ENCODE data around the gene KCNAB2.

Gene KCNAB2

GRCh38 chr1:6098303-6099215, 52.9 kb downstream of the KCNAB2 start:
- Histone ChIP-seq H3K9me3 (ENCODE audit: low read length) (no peaks in the 10 kb centered on the region), H3K79me2 (ENCODE audit: insufficient read depth, low read length) (no peaks in the 10 kb centered on the region), H3K4me2 (ENCODE audit: low read length) (no peak overlapping the region), H3K4me3 (ENCODE audit: low read depth, low read length, poor library complexity, severe bottlenecking) (no peak overlapping the region), H4K20me1 (ENCODE audit: insufficient read depth, low read length) (no peaks in the 10 kb centered on the region), H3K27me3 (ENCODE audit: insufficient read depth, low read length) (0 out of 2 replicates have a peak, but pooled peaks cover 3% of the 10 kb centered on the region), H3K4me1 (ENCODE audit: insufficient read depth, low read length, severe bottlenecking) (no peaks in the 10 kb centered on the region), H2AFZ (ENCODE audit: low read length) (no peak overlapping the region), H3K36me3 (ENCODE audit: insufficient read depth, low read length) (peaks cover 29% of the 10 kb centered on the region; the same call in 1 of the 2 replicates), H3K9ac (ENCODE audit: low read length) (no peak overlapping the region), H3K9me2 (ENCODE audit: low read depth, low read length) (no peaks in the 10 kb centered on the region), H3K27ac (ENCODE audit: low read depth, low read length, poor library complexity, severe bottlenecking) (no peak overlapping the region), H3F3A (ENCODE audit: insufficient read depth, low read length) (no peaks in the 10 kb centered on the region)
- TF ChIP-seq, protein P1, sequence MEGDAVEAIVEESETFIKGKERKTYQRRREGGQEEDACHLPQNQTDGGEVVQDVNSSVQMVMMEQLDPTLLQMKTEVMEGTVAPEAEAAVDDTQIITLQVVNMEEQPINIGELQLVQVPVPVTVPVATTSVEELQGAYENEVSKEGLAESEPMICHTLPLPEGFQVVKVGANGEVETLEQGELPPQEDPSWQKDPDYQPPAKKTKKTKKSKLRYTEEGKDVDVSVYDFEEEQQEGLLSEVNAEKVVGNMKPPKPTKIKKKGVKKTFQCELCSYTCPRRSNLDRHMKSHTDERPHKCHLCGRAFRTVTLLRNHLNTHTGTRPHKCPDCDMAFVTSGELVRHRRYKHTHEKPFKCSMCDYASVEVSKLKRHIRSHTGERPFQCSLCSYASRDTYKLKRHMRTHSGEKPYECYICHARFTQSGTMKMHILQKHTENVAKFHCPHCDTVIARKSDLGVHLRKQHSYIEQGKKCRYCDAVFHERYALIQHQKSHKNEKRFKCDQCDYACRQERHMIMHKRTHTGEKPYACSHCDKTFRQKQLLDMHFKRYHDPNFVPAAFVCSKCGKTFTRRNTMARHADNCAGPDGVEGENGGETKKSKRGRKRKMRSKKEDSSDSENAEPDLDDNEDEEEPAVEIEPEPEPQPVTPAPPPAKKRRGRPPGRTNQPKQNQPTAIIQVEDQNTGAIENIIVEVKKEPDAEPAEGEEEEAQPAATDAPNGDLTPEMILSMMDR (IDR thresholded peaks at IDR 0.05; ENCODE audit: low read length): no peak
- no peak for TF ChIP-seq EZH2 (IDR thresholded peaks at IDR 0.05; ENCODE audit: borderline replicate concordance, low read length)

DNA sequence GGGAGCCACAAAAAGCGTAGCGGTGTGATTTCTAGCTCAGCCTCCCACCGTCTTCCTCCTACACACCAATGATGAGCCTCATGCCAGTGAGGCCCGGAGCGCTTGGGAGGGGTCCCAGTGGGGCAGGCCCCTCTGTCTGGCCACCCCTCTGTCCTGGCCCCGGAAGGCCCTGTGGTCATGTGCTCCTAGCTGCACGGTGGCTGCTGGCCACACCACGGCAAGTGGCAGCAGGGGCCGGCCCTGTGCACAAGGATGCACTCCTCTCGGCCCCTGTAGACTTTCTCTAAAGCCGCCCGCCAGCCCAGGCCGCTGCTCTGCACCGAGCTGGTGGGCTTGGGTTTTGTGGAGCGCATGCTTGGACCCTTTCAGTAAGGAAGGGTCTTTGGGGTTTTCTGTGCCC, 53.6 kb downstream of the KCNAB2 start:
- no peak overlapping the region for H3K4me3 ChIP-seq (ENCODE audit: low read depth, low read length, poor library complexity, severe bottlenecking)
- no peak for TF ChIP-seq EZH2 (IDR thresholded peaks at IDR 0.05; ENCODE audit: borderline replicate concordance, low read length)
- TF ChIP-seq, protein P1 (IDR thresholded peaks at IDR 0.05; ENCODE audit: low read length): no peak
- H3K79me2 ChIP-seq (ENCODE audit: insufficient read depth, low read length): no peaks in the 10 kb centered on the region
- H4K20me1 ChIP-seq (ENCODE audit: insufficient read depth, low read length): no peaks in the 10 kb centered on the region
- H2AFZ ChIP-seq (ENCODE audit: low read length): no peak overlapping the region
- H3F3A ChIP-seq (ENCODE audit: insufficient read depth, low read length): no peaks in the 10 kb centered on the region
- H3K27ac ChIP-seq (ENCODE audit: low read depth, low read length, poor library complexity, severe bottlenecking): no peak overlapping the region
- 0 out of 2 replicates have a peak, but pooled peaks cover 3% of the 10 kb centered on the region for H3K27me3 ChIP-seq (ENCODE audit: insufficient read depth, low read length)
- H3K9me2 ChIP-seq (ENCODE audit: low read depth, low read length): no peaks in the 10 kb centered on the region
- H3K9ac ChIP-seq (ENCODE audit: low read length): no peak overlapping the region
- no peaks in the 10 kb centered on the region for H3K9me3 ChIP-seq (ENCODE audit: low read length)
- H3K36me3 ChIP-seq (ENCODE audit: insufficient read depth, low read length): peaks cover 22% of the 10 kb centered on the region; the same call in 1 of the 2 replicates
- no peaks in the 10 kb centered on the region for H3K4me1 ChIP-seq (ENCODE audit: insufficient read depth, low read length, severe bottlenecking)
- no peak overlapping the region for H3K4me2 ChIP-seq (ENCODE audit: low read length)

- Histone ChIP-seq H3K27me3 (ENCODE audit: insufficient read depth, low read length) (0 out of 2 replicates have a peak, but pooled peaks cover 3% of the 10 kb centered on the region), H3K79me2 (ENCODE audit: insufficient read depth, low read length) (no peaks in the 10 kb centered on the region), H3K36me3 (ENCODE audit: insufficient read depth, low read length) (peaks cover 17% of the 10 kb centered on the region; the same call in 1 of the 2 replicates), H3F3A (ENCODE audit: insufficient read depth, low read length) (no peaks in the 10 kb centered on the region), H4K20me1 (ENCODE audit: insufficient read depth, low read length) (no peaks in the 10 kb centered on the region), H3K4me1 (ENCODE audit: insufficient read depth, low read length, severe bottlenecking) (no peaks in the 10 kb centered on the region), H3K9ac (ENCODE audit: low read length) (no peak overlapping the region), H3K4me3 (ENCODE audit: low read depth, low read length, poor library complexity, severe bottlenecking) (no peak overlapping the region), H3K4me2 (ENCODE audit: low read length) (no peak overlapping the region), H2AFZ (ENCODE audit: low read length) (no peak overlapping the region), H3K9me3 (ENCODE audit: low read length) (no peaks in the 10 kb centered on the region), H3K9me2 (ENCODE audit: low read depth, low read length) (no peaks in the 10 kb centered on the region), H3K27ac (ENCODE audit: low read depth, low read length, poor library complexity, severe bottlenecking) (no peak overlapping the region)
- no peak for TF ChIP-seq EZH2 (IDR thresholded peaks at IDR 0.05; ENCODE audit: borderline replicate concordance, low read length)
- TF ChIP-seq, protein P1 (IDR thresholded peaks at IDR 0.05; ENCODE audit: low read length): peak; percentile 20; the same call in 1 of the 2 replicates
These were observed 54.4 kb downstream of the KCNAB2 start for GRCh38 chr1:6099787-6100765.
